Head of caudate nucleus (tissue), 42 donors: ENCODE data around the gene POLR3GL.
A peak's percentile ranks its signal among the peaks of the same experiment; 100 is the strongest.

Source experiments
- DNase-seq, 42 donors: peaks; one replicate each; pipeline versions ENCODE4 v3.0.0 to v3.0.0-alpha.2; 2020 to 2021; ENCODE audit warnings: mixed read lengths in 7 of 42
- intact Hi-C: fragments of 100-400 bp; cut with DNase I; formaldehyde crosslinking; loops from one replicate; pipeline ENCODE4 v1.15.0; 2022

The POLR3GL gene

GRCh38 chr1:145983960-145984830 is 19.7 kb downstream of the POLR3GL start:
- intact Hi-C loops: no loop called here
- DNase-seq: peak in 1 of 42 donors; percentile 20

- peak in 1 of 42 donors; percentile 14 for DNase-seq
- intact Hi-C loops: no loop called here
Measured at GRCh38 chr1:145985129-145985501, 20.6 kb downstream of the POLR3GL start.

- intact Hi-C loops: no loop called here
- DNase-seq: peak in 2 of 42 donors; percentile 31 to 40
Measured at GRCh38 chr1:145985502-145986439, 21.3 kb downstream of the POLR3GL start.

GRCh38 chr1:145986551-145986950 is 22.1 kb downstream of the POLR3GL start:
- DNase-seq: peak in 1 of 42 donors; percentile 12
- intact Hi-C loops: no loop called here

- no peak for DNase-seq
- intact Hi-C loops: no loop called here
Measured at GRCh38 chr1:145987926-145988325, 23.4 kb downstream of the POLR3GL start.

- DNase-seq: no peak
- intact Hi-C loops: no loop called here
Measured at GRCh38 chr1:145988773-145989172, 24.3 kb downstream of the POLR3GL start.

- intact Hi-C loops: no loop called here
- no peak for DNase-seq
Measured at GRCh38 chr1:145990249-145990855, 25.9 kb downstream of the POLR3GL start.

GRCh38 chr1:145991735-145992412 is 27.4 kb downstream of the POLR3GL start:
- peak in 1 of 42 donors; percentile 20 for DNase-seq
- intact Hi-C loops: no loop called here

GRCh38 chr1:145992502-145992936 is 28.0 kb downstream of the POLR3GL start:
- no peak for DNase-seq
- intact Hi-C loops: no loop called here

GRCh38 chr1:145992958-145993617 is 28.6 kb downstream of the POLR3GL start:
- no peak for DNase-seq
- intact Hi-C loops: no loop called here

GRCh38 chr1:145993618-145994390 is 29.3 kb downstream of the POLR3GL start:
- DNase-seq: no peak

GRCh38 chr1:145994391-145995120 is 30.1 kb downstream of the POLR3GL start:
- no peak for DNase-seq
- intact Hi-C loops: loop anchor here (5.0 kb wide), 1 partner anchor 32 kb away; the partner anchor contains the start of genes ANKRD34A and POLR3GL

More at GRCh38 chr1:145993618-145994390, 29.3 kb downstream of the POLR3GL start:
- intact Hi-C loops: no loop called here

GRCh38 chr1:145995148-145995881 is 30.8 kb downstream of the POLR3GL start:
- intact Hi-C loops: loop anchor here (5.0 kb wide), 1 partner anchor 33 kb away; the partner anchor contains the start of genes ANKRD34A and POLR3GL

GRCh38 chr1:145995964-145996432 is 31.5 kb downstream of the POLR3GL start:
- intact Hi-C loops: loop anchor here (5.0 kb wide), 1 partner anchor 34 kb away; the partner anchor contains the start of genes ANKRD34A and POLR3GL
- DNase-seq: peak in 14 of 42 donors; percentile 11 to 57 (median 32)

More at GRCh38 chr1:145995148-145995881, 30.8 kb downstream of the POLR3GL start:
- DNase-seq: no peak

- intact Hi-C loops: loop anchor here (5.0 kb wide), 1 partner anchor 34 kb away; the partner anchor contains the start of genes ANKRD34A and POLR3GL
- peak; percentile 96 to 100 (median 99) for DNase-seq
Measured at GRCh38 chr1:145996433-145997015, 32.0 kb downstream of the POLR3GL start, which contains the start of gene TXNIP. Gene TXNIP (minus strand): TSS chr1:145996579. CDS start chr1:145996266, 313 bp downstream.
